H1 (cell line): ENCODE measurements around the gene CLPTM1L. TPM values are rescaled to one million over a fixed set of nuclear protein-coding genes. Genes with fewer than 3 reads are reported as not detected.

Source experiments
- CTCF ChIA-PET: fragments of 300-600 bp; sonication (Branson Sonifier 250); formaldehyde crosslinking; loops from one replicate; lab custom pipeline; 2021; ENCODE audit not compliant: partially characterized antibody; lab: Charles Lee
- POLR2A ChIA-PET: fragments of 300-600 bp; sonication (Branson Sonifier 250); formaldehyde crosslinking; loops from one replicate; lab custom pipeline; 2021; ENCODE audit warnings: inconsistent platforms; ENCODE audit not compliant: partially characterized antibody; lab: Charles Lee
- DNase-seq, 2 experiments: peaks; one replicate each; pipeline versions ENCODE4 v3.0.0 to v3.0.0-alpha.2; 2010 to 2022; ENCODE audit warnings: low spot score in 2 of 2, low read depth in 1 of 2, mixed read lengths in 1 of 2
- FAIRE-seq: peaks from 2 replicates; lab custom pipeline; 2011; peaks lifted over from hg19 to GRCh38; lab: Jason Lieb, UNC
- H2AFZ ChIP-seq: 2 replicates; pipeline ENCODE4 v1.8.1; 2012; ENCODE audit warnings: low read length, inconsistent platforms
- H2AK5ac ChIP-seq: 2 replicates; pipeline ENCODE4 v1.6.1; 2013; ENCODE audit warnings: low read depth, low read length
- H2BK120ac ChIP-seq: replicated peaks from 2 replicates; pipeline ENCODE3; 2013; ENCODE audit warnings: low read depth, low read length, inconsistent platforms
- H2BK12ac ChIP-seq: 2 replicates; pipeline ENCODE4 v1.6.1; 2013; ENCODE audit warnings: low read depth, low read length
- H2BK15ac ChIP-seq: 2 replicates; pipeline ENCODE4 v1.6.1; 2013; ENCODE audit warnings: low read length
- H2BK20ac ChIP-seq: 2 replicates; pipeline ENCODE4 v1.6.1; 2013; ENCODE audit warnings: low read length
- H2BK5ac ChIP-seq: 2 replicates; pipeline ENCODE4 v1.6.1; 2013; ENCODE audit warnings: low read depth, low read length
- H3K14ac ChIP-seq: 2 replicates; pipeline ENCODE4 v1.6.1; 2013; ENCODE audit warnings: inconsistent platforms; ENCODE audit not compliant: insufficient read length
- H3K18ac ChIP-seq: 2 replicates; pipeline ENCODE4 v1.6.1; 2013; ENCODE audit warnings: low read length; ENCODE audit errors: extremely low read depth
- H3K23ac ChIP-seq: 2 replicates; pipeline ENCODE4 v1.6.1; 2013; ENCODE audit warnings: inconsistent platforms; ENCODE audit not compliant: insufficient read length
- H3K23me2 ChIP-seq: 2 replicates; pipeline ENCODE4 v1.6.1; 2013; ENCODE audit warnings: low read depth, low read length
- H3K27ac ChIP-seq: 2 replicates; pipeline ENCODE4 v1.6.1; 2011; ENCODE audit warnings: low read depth, low read length, inconsistent platforms
- H3K27me3 ChIP-seq, 4 experiments: replicated peaks in 1 of 4; 1 replicate in 1 of 4; 2 replicates in 3 of 4; pipeline versions ENCODE4 v1.6.1 to v1.8.1; 2011 to 2013; ENCODE audit warnings: low read length in 3 of 4, mild to moderate bottlenecking in 3 of 4, inconsistent platforms in 2 of 4, mixed read lengths in 2 of 4, moderate library complexity in 1 of 4; ENCODE audit not compliant: control insufficient read depth in 3 of 4, insufficient read depth in 3 of 4; ENCODE audit errors: extremely low read depth in 1 of 4
- H3K36me3 ChIP-seq, 4 experiments: 2 replicates each; pipeline versions ENCODE4 v1.6.1 to v1.8.1; 2011 to 2013; ENCODE audit warnings: mild to moderate bottlenecking in 4 of 4, low read length in 3 of 4, moderate library complexity in 2 of 4, control low read depth in 1 of 4, inconsistent platforms in 1 of 4; ENCODE audit not compliant: insufficient read depth in 4 of 4, control insufficient read depth in 2 of 4
- H3K4ac ChIP-seq: replicated peaks from 2 replicates; pipeline ENCODE3; 2013; ENCODE audit warnings: low read length, low read depth, mixed read lengths, inconsistent platforms; ENCODE audit not compliant: insufficient read length
- H3K4me1 ChIP-seq, 4 experiments: replicated peaks in 1 of 4; 1 replicate in 1 of 4; 2 replicates in 3 of 4; pipeline versions ENCODE4 v1.6.1 to v1.8.1; 2011 to 2013; ENCODE audit warnings: low read length in 3 of 4, inconsistent platforms in 2 of 4, mixed read lengths in 1 of 4; ENCODE audit not compliant: insufficient read depth in 4 of 4, control insufficient read depth in 3 of 4
- H3K4me2 ChIP-seq, 2 experiments: 2 replicates each; pipeline versions ENCODE4 v1.6.1 to v1.8.1; 2011 to 2013; ENCODE audit warnings: low read depth in 2 of 2, low read length in 2 of 2, control low read depth in 1 of 2, inconsistent platforms in 1 of 2, mild to moderate bottlenecking in 1 of 2; ENCODE audit not compliant: insufficient read depth in 1 of 2
- H3K4me3 ChIP-seq, 4 experiments: fragments of 200-600, 300-600 bp in 1 of 4; sonication (generic), shearing (Covaris generic), sonication (Bioruptor Twin) in 1 of 4; 2 replicates each; pipeline versions ENCODE4 v1.5.1 to v1.8.1; 2011 to 2016; ENCODE audit warnings: low read length in 4 of 4, low read depth in 3 of 4, control low read depth in 2 of 4, inconsistent platforms in 2 of 4, mild to moderate bottlenecking in 2 of 4, mixed read lengths in 1 of 4, moderate library complexity in 1 of 4; ENCODE audit not compliant: insufficient read depth in 2 of 4; ENCODE audit errors: extremely low read depth in 1 of 4
- H3K56ac ChIP-seq: replicated peaks from 2 replicates; pipeline ENCODE3; 2013; ENCODE audit warnings: low read depth, mild to moderate bottlenecking, mixed read lengths, low read length, inconsistent platforms; ENCODE audit not compliant: insufficient read length
- H3K79me1 ChIP-seq: 2 replicates; pipeline ENCODE4 v1.6.1; 2013; ENCODE audit warnings: low read depth, low read length, control low read depth
- H3K79me2 ChIP-seq, 2 experiments: 2 replicates each; pipeline versions ENCODE4 v1.6.1 to v1.8.1; 2012 to 2013; ENCODE audit warnings: low read length in 2 of 2, mild to moderate bottlenecking in 2 of 2, inconsistent platforms in 1 of 2; ENCODE audit not compliant: insufficient read depth in 2 of 2, control insufficient read depth in 1 of 2
- H3K9ac ChIP-seq, 4 experiments: replicated peaks in 1 of 4; 1 replicate in 1 of 4; 2 replicates in 3 of 4; pipeline versions ENCODE4 v1.6.1 to v1.8.1; 2011 to 2013; ENCODE audit warnings: low read depth in 3 of 4, low read length in 3 of 4, control low read depth in 2 of 4, mild to moderate bottlenecking in 2 of 4, moderate library complexity in 2 of 4, inconsistent platforms in 1 of 4; ENCODE audit errors: extremely low read depth in 1 of 4
- H3K9me3 ChIP-seq, 2 experiments: 2 replicates each; pipeline versions ENCODE4 v1.6.1 to v1.8.1; 2012 to 2013; ENCODE audit warnings: mild to moderate bottlenecking in 2 of 2, moderate library complexity in 2 of 2, control low read depth in 1 of 2, inconsistent platforms in 1 of 2, low read depth in 1 of 2, low read length in 1 of 2, mixed read lengths in 1 of 2; ENCODE audit not compliant: insufficient read depth in 2 of 2
- H4K20me1 ChIP-seq, 2 experiments: replicated peaks in 1 of 2; 2 replicates each; pipeline versions ENCODE3 to v1.8.1; 2011 to 2013; ENCODE audit warnings: inconsistent platforms in 2 of 2, low read length in 2 of 2, mild to moderate bottlenecking in 1 of 2; ENCODE audit not compliant: insufficient read depth in 2 of 2, control insufficient read depth in 1 of 2
- H4K5ac ChIP-seq: 2 replicates; pipeline ENCODE4 v1.6.1; 2013; ENCODE audit warnings: low read length, low read depth, mixed read lengths, inconsistent platforms; ENCODE audit not compliant: insufficient read length
- H4K8ac ChIP-seq: 2 replicates; pipeline ENCODE4 v1.8.0; 2013; ENCODE audit warnings: mild to moderate bottlenecking, moderate library complexity, low read length, inconsistent platforms; ENCODE audit not compliant: insufficient read depth; ENCODE audit errors: extremely low read depth
- H4K91ac ChIP-seq: replicated peaks from 2 replicates; pipeline ENCODE3; 2013; ENCODE audit warnings: low read length, mixed read lengths, inconsistent platforms; ENCODE audit not compliant: insufficient read length
- CBX5 ChIP-seq: fragments of 300-800, 300-1000 bp; sonication (generic); IDR thresholded peaks from 2 replicates; pipeline ENCODE4 v1.7.1; 2016; ENCODE audit warnings: antibody characterized with exemption, low read length, low read depth
- CHD1 ChIP-seq: IDR thresholded peaks from 2 replicates; pipeline ENCODE4 v1.6.1; 2012; ENCODE audit warnings: low read depth, low read length, improper control_type of control experiment
- CHD2 ChIP-seq: IDR thresholded peaks from 2 replicates; pipeline ENCODE4 v1.6.1; 2012; ENCODE audit warnings: low read length, improper control_type of control experiment
- EZH2 ChIP-seq: fragments of 200-600 bp; sonication (generic); IDR thresholded peaks from 2 replicates; pipeline ENCODE4 v1.7.1; 2012; ENCODE audit warnings: low read depth, mild to moderate bottlenecking, moderate library complexity, low read length, inconsistent platforms; ENCODE audit not compliant: severe bottlenecking
- GTF2F1 ChIP-seq: IDR thresholded peaks from 2 replicates; pipeline ENCODE4 v1.6.1; 2012; ENCODE audit warnings: low read depth, low read length, improper control_type of control experiment, borderline replicate concordance
- JUN ChIP-seq: IDR thresholded peaks from 2 replicates; pipeline ENCODE4 v1.6.1; 2011; ENCODE audit warnings: low read depth, mild to moderate bottlenecking, improper control_type of control experiment, low read length
- KDM5A ChIP-seq: fragments of 200-600 bp; IDR thresholded peaks from 2 replicates; pipeline ENCODE4 v1.7.1; 2012; ENCODE audit warnings: mild to moderate bottlenecking, low read length, inconsistent platforms, mixed read lengths
- PHF8 ChIP-seq: fragments of 200-600 bp; sonication (generic); conservative IDR thresholded peaks from 2 replicates; pipeline ENCODE4 v1.7.1; 2012; ENCODE audit warnings: low read depth, mild to moderate bottlenecking, inconsistent platforms, low read length, moderate library complexity
- RBBP5 ChIP-seq: IDR thresholded peaks from 2 replicates; pipeline ENCODE4 v1.7.1; 2012; ENCODE audit warnings: low read depth, mild to moderate bottlenecking, inconsistent platforms, low read length, moderate library complexity, borderline replicate concordance
- RNF2 ChIP-seq: fragments of 200-900, 300-1000 bp; sonication (generic); IDR thresholded peaks from 2 replicates; pipeline ENCODE4 v1.7.1; 2016; ENCODE audit warnings: borderline replicate concordance, low read depth, mild to moderate bottlenecking, antibody characterized with exemption, low read length; ENCODE audit not compliant: poor library complexity, severe bottlenecking; ENCODE audit errors: missing control alignments
- RXRA ChIP-seq: IDR thresholded peaks from 2 replicates; pipeline ENCODE4 v1.6.1; 2011; ENCODE audit warnings: low read depth, mild to moderate bottlenecking, low read length, moderate library complexity; ENCODE audit not compliant: insufficient read depth
- SP2 ChIP-seq: IDR thresholded peaks from 2 replicates; pipeline ENCODE4 v1.6.1; 2012; ENCODE audit warnings: mild to moderate bottlenecking, low read length, inconsistent platforms
- USF2 ChIP-seq: IDR thresholded peaks from 2 replicates; pipeline ENCODE4 v1.6.1; 2011; ENCODE audit warnings: low read length, improper control_type of control experiment
- WGBS, 2 experiments: shearing (Covaris generic) in 1 of 2; methylation state at CpG; one replicate each; pipeline versions ENCODE4 v1.1.6 to v1.1.7; 2013 to 2015; ENCODE audit warnings: low lambda C conversion rate in 2 of 2, mixed read lengths in 2 of 2, inconsistent platforms in 1 of 2, low coverage in 1 of 2, missing lambda C conversion rate in 1 of 2; ENCODE audit not compliant: insufficient replicate concordance in 2 of 2, insufficient coverage in 1 of 2, insufficient read length in 1 of 2; ENCODE audit errors: extremely low coverage in 1 of 2, missing lambda C conversion rate in 1 of 2; 5-methylcytosine and 5-hydroxymethylcytosine counted together
- polyA plus RNA-seq, 7 experiments: library from polyadenylated mRNA; depleted of rRNA in 3 of 7; stranded (reverse) in 5 of 7; unstranded in 2 of 7; fragments of >200 nt in 5 of 7; fragments of 200-250 nt in 2 of 7; gene quantifications; 1 replicate in 5 of 7; 2 replicates in 1 of 7; 4 replicates in 1 of 7; pipeline versions ENCODE4 v1.2.1 to v1.2.3, GENCODE V29; 2011 to 2013; ENCODE audit warnings: missing spikeins in 2 of 7, mixed read lengths in 2 of 7
- total RNA-seq: library from RNA; stranded (reverse); fragmentation: NEBNext Ultra II Directional; extraction: Animal tissue kit (Norgen Biotek cat#: 25700); gene quantifications from 2 replicates; pipeline ENCODE4 v1.2.1, GENCODE V29; 2021

The CLPTM1L gene
- total and polyA plus RNA-seq, 2 of the 8 experiments (the other 6 are each of a cell fraction or from before 2014, with no cell fraction given): 102 to 119 TPM

- CTCF ChIA-PET: interaction anchor here (1.1 to 1.2 kb wide), 2 partner anchors 78 to 90 kb away, joined by 3 read pairs; no protein-coding TSS in a partner anchor
- Histone ChIP-seq H3K4ac (no peak overlapping the region), H2BK5ac (no peak overlapping the region), H3K27me3 (peaks cover 9 to 32% (median 23%) of the 10 kb centered on the region in 4 experiments), H2BK120ac (no peak overlapping the region), H3K23me2 (peaks cover 18% of the 10 kb centered on the region; the same call in 1 of the 2 replicates), H3K9me3 (no peaks in the 10 kb centered on the region), H3K9ac (no peak overlapping the region), H3K79me1 (no peaks in the 10 kb centered on the region), H4K20me1 (peaks cover 5 to 7% of the 10 kb centered on the region in 2 experiments), H3K23ac (no peak overlapping the region), H3K79me2 (no peaks in the 10 kb centered on the region), H2BK20ac (no peak overlapping the region), H3K56ac (no peak overlapping the region), H3K4me3 (no peak overlapping the region), H3K27ac (no peak overlapping the region), H3K18ac (no peak overlapping the region), H3K4me2 (no peak overlapping the region), H2BK15ac (no peak overlapping the region), H2AK5ac (no peak overlapping the region), H3K14ac (no peak overlapping the region), H2BK12ac (peak overlapping the region; percentile 27; the same call in 1 of the 2 replicates), H4K8ac (no peak overlapping the region), H3K36me3 (no peaks in the 10 kb centered on the region), H2AFZ (no peak overlapping the region), H4K91ac (no peak overlapping the region), H3K4me1 (peaks cover 0 to 10% (median 5%) of the 10 kb centered on the region in 4 experiments; a peak in 5 of 7 replicates), H4K5ac (no peak overlapping the region)
- POLR2A ChIA-PET: interaction anchor here (0.7 kb wide), 1 partner anchor 10 kb away, joined by 4 read pairs; no protein-coding TSS in a partner anchor
- TF ChIP-seq RNF2 (no peak), CBX5 (no peak), PHF8 (no peak), RBBP5 (no peak), RXRA (no peak), JUN (no peak), KDM5A (no peak), GTF2F1 (no peak), CHD1 (no peak), EZH2 (no peak), CHD2 (no peak), SP2 (no peak), USF2 (no peak)
- FAIRE-seq (no peak), DNase-seq (no peak)
- 78% methylated on average over 7 of the region's 7 CpGs; no CpG with 5 or more reads in 1 of the 2 experiments for WGBS, 2 experiments
Measured at GRCh38 chr5:1390333-1390732, 45.4 kb upstream of the CLPTM1L start.
